ENCODE measurements around the gene TMEM52. TPM values are rescaled to one million over a fixed set of nuclear protein-coding genes. Genes with fewer than 3 reads are reported as not detected.
A peak's percentile ranks its signal among the peaks of the same experiment; 100 is the strongest.

The TMEM52 gene
- total and polyA plus RNA-seq, 9 of the 15 experiments (the other 6 are each of a cell fraction or from before 2014, with no cell fraction given): 0.37 to 22.5 (median 6.8) TPM

GRCh38 chr1:1908506-1908791 is 10.6 kb downstream of the TMEM52 start (continued):
- TF ChIP-seq ZNF253 (CRISPR knock-in tag; conservative IDR thresholded peaks at IDR 0.05): no peak
- no peak for TF ChIP-seq ZNF184 (CRISPR knock-in tag; IDR thresholded peaks at IDR 0.05)

DNA sequence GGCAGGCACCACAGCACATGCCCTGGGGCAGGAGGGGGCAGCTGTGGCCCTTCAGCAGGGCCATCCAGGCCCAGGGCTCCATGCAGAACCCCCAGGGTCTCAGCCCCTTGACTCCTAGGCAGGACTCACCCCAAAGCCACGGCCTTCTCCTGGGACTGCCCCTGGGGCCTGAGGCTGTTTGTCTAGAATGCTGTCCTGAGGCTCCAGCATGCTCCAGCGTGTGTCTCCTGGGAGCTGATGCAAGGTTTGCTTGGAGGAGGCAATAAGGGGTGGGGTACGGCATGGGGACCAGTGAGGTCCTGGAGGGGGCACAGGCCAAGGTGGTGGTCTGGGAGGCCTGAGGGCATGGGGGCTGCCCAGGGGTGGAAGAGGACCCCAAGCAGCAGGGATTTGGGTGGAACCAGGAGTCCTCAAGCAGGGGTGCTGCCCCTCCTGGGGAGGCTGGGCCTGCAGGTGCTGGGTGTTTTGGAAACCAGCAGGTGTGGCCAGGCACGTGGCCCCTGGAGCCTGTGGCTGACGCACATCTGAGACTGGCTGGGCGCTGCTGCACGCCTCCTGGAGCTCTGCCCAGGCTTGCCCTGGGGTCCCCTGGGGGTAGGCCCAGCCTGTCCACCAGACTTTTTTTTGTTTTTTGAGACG is 11.9 kb downstream of the TMEM52 start:
- Histone ChIP-seq H3K27me3 (ENCODE audit: control insufficient read depth in 2 of 2, insufficient read depth in 2 of 2, low read length in 2 of 2) (no peaks in the 10 kb centered on the region), H3K79me2 (ENCODE audit: control insufficient read depth, insufficient read depth, low read length) (peaks cover 7% of the 10 kb centered on the region; the same call in 2 of the 3 replicates), H3K9me3 (replicated peaks; ENCODE audit: control insufficient read depth, insufficient read depth, low read depth, low read length) (0 out of 2 replicates have a peak, but pooled peaks cover 2% of the 10 kb centered on the region), H3K9me1 (ENCODE audit: control insufficient read depth, insufficient read depth, low read length) (no peaks in the 10 kb centered on the region), H3K9ac (ENCODE audit: insufficient read depth in 1 of 2, low read depth in 2 of 2, low read length in 2 of 2) (peak overlapping the region; percentile 4 to 72; a peak in 3 of 4 replicates), H3K4me3 (no peak overlapping the region), H3K27ac (ENCODE audit: extremely low read depth, low read depth, low read length) (no peak overlapping the region; the same call in 2 of the 3 replicates), H3K4me1 (replicated peaks in 1 of 2; ENCODE audit: control insufficient read depth in 2 of 2, insufficient read depth in 2 of 2, low read length in 2 of 2) (peaks cover 12 to 50% of the 10 kb centered on the region in 2 experiments; a peak in 4 of 5 replicates), H2AFZ (ENCODE audit: low read depth, low read length) (no peak overlapping the region), H3K36me3 (ENCODE audit: control insufficient read depth, insufficient read depth, low read length) (no peaks in the 10 kb centered on the region), H3K4me2 (ENCODE audit: insufficient read depth, low read length) (no peak overlapping the region), H4K20me1 (replicated peaks; ENCODE audit: control insufficient read depth, insufficient read depth, low read length) (no peaks in the 10 kb centered on the region)
- intact Hi-C loops (cut with micrococcal nuclease): loop anchor here (2.0 to 5.0 kb wide), 3 partner anchors 48 to 395 kb away; partner anchors contain the start of gene ATAD3A
- CTCF ChIA-PET (ENCODE audit: low intra/inter-chr PET ratio): interaction anchor here (0.7 to 2.1 kb wide), 2 partner anchors 101 to 118 kb away, joined by 3 to 6 read pairs; no protein-coding TSS in a partner anchor
- BruUV-seq (replicated peaks): no TSS peak
- 72% methylated on average over 7 of the region's 8 CpGs for WGBS (ENCODE audit: insufficient coverage, low coverage, missing lambda C conversion rate)
- POLR2A ChIA-PET: interaction anchor here (0.6 to 1.6 kb wide), 6 partner anchors 9 to 109 kb away, joined by 3 to 5 read pairs (median 3); no protein-coding TSS in a partner anchor
- ATAC-seq: peak; percentile 32
- DNase-seq (ENCODE audit: extremely low read depth in 1 of 4, low spot score in 3 of 4): no peak
- in situ Hi-C loops (cut with MboI): loop anchor here (5.0 kb wide), 1 partner anchor 120 kb away; no protein-coding TSS in a partner anchor
- no peak for FAIRE-seq
- TF ChIP-seq, protein P1, sequence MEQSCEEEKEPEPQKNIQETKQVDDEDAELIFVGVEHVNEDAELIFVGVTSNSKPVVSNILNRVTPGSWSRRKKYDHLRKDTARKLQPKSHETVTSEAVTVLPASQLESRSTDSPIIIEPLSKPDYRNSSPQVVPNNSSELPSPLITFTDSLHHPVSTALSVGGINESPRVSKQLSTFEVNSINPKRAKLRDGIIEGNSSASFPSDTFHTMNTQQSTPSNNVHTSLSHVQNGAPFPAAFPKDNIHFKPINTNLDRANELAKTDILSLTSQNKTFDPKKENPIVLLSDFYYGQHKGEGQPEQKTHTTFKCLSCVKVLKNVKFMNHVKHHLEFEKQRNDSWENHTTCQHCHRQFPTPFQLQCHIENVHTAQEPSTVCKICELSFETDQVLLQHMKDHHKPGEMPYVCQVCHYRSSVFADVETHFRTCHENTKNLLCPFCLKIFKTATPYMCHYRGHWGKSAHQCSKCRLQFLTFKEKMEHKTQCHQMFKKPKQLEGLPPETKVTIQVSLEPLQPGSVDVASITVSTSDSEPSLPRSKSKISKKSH (CRISPR knock-in tag; IDR thresholded peaks at IDR 0.05): no peak
- TF ChIP-seq ZNF592 (IDR thresholded peaks at IDR 0.05) (peak; percentile 67; the same call in 1 of the 2 replicates), STAG1 (CRISPR knock-in tag; IDR thresholded peaks at IDR 0.05; ENCODE audit: borderline replicate concordance) (no peak; the same call in 1 of the 2 replicates), ZNF507 (tag; conservative IDR thresholded peaks at IDR 0.05) (peak; percentile 18; the same call in 1 of the 2 replicates)

Measured in K562 (cell line).